A549 (cell line): Measurements from ENCODE around the gene PLCB4. TPM values are rescaled to one million over a fixed set of nuclear protein-coding genes. Genes with fewer than 3 reads are reported as not detected.

Experiments used
- ATAC-seq, 2 experiments: fragments of 200-7000 bp in 1 of 2; fragments of >200 bp in 1 of 2; cut with Nextera tagmentation in 1 of 2; cut with Tn5 transposase in 1 of 2; 3 replicates each; pipeline versions ENCODE4 v1.8.0 to v1.9.1; 2018 to 2020; ENCODE audit warnings: mild to moderate bottlenecking in 1 of 2, moderate library complexity in 1 of 2
- CTCF ChIA-PET: fragments of 300-600 bp; sonication (Branson Sonifier 250); formaldehyde crosslinking; extraction: SDS; loops from one replicate; lab custom pipeline; 2021; ENCODE audit warnings: antibody characterized with exemption, inconsistent platforms; lab: Yijun Ruan, JAX
- POLR2A ChIA-PET: fragments of 350-600 bp; formaldehyde crosslinking; extraction: SDS; loops from one replicate; lab custom pipeline; 2021; ENCODE audit warnings: antibody characterized with exemption, inconsistent platforms; lab: Yijun Ruan, JAX
- DNase-seq, 2 experiments: peaks; one replicate each; pipeline versions ENCODE4 v3.0.0 to v3.0.0-alpha.2; 2011 to 2016; ENCODE audit warnings: low read depth in 1 of 2, low spot score in 1 of 2
- FAIRE-seq: peaks from 2 replicates; lab custom pipeline; 2011; peaks lifted over from hg19 to GRCh38; lab: Jason Lieb, UNC
- H3K27ac ChIP-seq, 2 experiments: fragments of >200 bp; sonication (Bioruptor Twin); formaldehyde crosslinking; 3 replicates each; pipeline ENCODE4 v1.5.1; 2016 to 2017
- H3K4me1 ChIP-seq: fragments of >200 bp; sonication (Bioruptor Twin); formaldehyde crosslinking; 3 replicates; pipeline ENCODE4 v1.6.1; 2016
- H3K4me2 ChIP-seq: fragments of >200 bp; sonication (Bioruptor Twin); formaldehyde crosslinking; 3 replicates; pipeline ENCODE4 v1.6.1; 2016
- H3K4me3 ChIP-seq: fragments of >200 bp; sonication (Bioruptor Twin); formaldehyde crosslinking; 3 replicates; pipeline ENCODE4 v1.5.1; 2016
- H3K9me3 ChIP-seq: fragments of >200 bp; sonication (Bioruptor Twin); formaldehyde crosslinking; 3 replicates; pipeline ENCODE4 v1.6.1; 2016
- CEBPB ChIP-seq, 2 experiments: fragments of >200 bp in 1 of 2; sonication (Bioruptor Twin) in 1 of 2; formaldehyde crosslinking in 1 of 2; IDR thresholded peaks; 2 replicates each; pipeline ENCODE4 v1.6.1; 2012 to 2016
- CTCF ChIP-seq: fragments of >200 bp; sonication (Bioruptor Twin); formaldehyde crosslinking; IDR thresholded peaks from 3 replicates; pipeline ENCODE4 v1.5.1; 2016
- E2F6 ChIP-seq: IDR thresholded peaks from 2 replicates; pipeline ENCODE4 v1.6.1; 2012; ENCODE audit warnings: low read depth, borderline replicate concordance
- EHMT2 ChIP-seq: fragments of 200-600 bp; sonication (generic); IDR thresholded peaks from 2 replicates; pipeline ENCODE4 v1.6.1; 2016; ENCODE audit warnings: antibody characterized with exemption, low read depth, mild to moderate bottlenecking, moderate library complexity
- ESRRA ChIP-seq: fragments of 150-350 bp; IDR thresholded peaks from 2 replicates; pipeline ENCODE4 v1.6.1; 2014; ENCODE audit warnings: mild to moderate bottlenecking, low read length, borderline replicate concordance
- FOXS1 ChIP-seq: fragments of 250-450 bp; sonication (Bioruptor Pico); IDR thresholded peaks from 2 replicates; pipeline ENCODE4 v1.5.0; 2020; ENCODE audit warnings: mild to moderate bottlenecking, moderate library complexity
- GATA3 ChIP-seq: IDR thresholded peaks from 2 replicates; pipeline ENCODE4 v1.6.1; 2012; ENCODE audit warnings: borderline replicate concordance
- HDAC2 ChIP-seq: fragments of 200-600 bp; sonication (generic); IDR thresholded peaks from 2 replicates; pipeline ENCODE4 v1.6.1; 2016
- HMGXB4 ChIP-seq: fragments of 250-450 bp; sonication (Bioruptor Pico); IDR thresholded peaks from 2 replicates; pipeline ENCODE4 v1.5.0; 2021; ENCODE audit warnings: mild to moderate bottlenecking, moderate library complexity, borderline replicate concordance
- HOXB5 ChIP-seq: fragments of 250-450 bp; sonication (Bioruptor Pico); IDR thresholded peaks from 2 replicates; pipeline ENCODE4 v1.5.0; 2020; ENCODE audit warnings: mild to moderate bottlenecking, moderate library complexity
- NFE2L2 ChIP-seq: fragments of 150-350 bp; conservative IDR thresholded peaks from 2 replicates; pipeline ENCODE4 v1.6.1; 2014; ENCODE audit warnings: low read length
- NPAS2 ChIP-seq: fragments of 250-450 bp; sonication (Bioruptor Pico); IDR thresholded peaks from 2 replicates; pipeline ENCODE4 v1.8.0; 2022; ENCODE audit warnings: mild to moderate bottlenecking, moderate library complexity, borderline replicate concordance
- TFCP2L1 ChIP-seq: fragments of 250-450 bp; sonication (Bioruptor Pico); IDR thresholded peaks from 2 replicates; pipeline ENCODE4 v1.5.0; 2021; ENCODE audit warnings: mild to moderate bottlenecking
- TP53 ChIP-seq: fragments of 250-450 bp; sonication (Bioruptor Pico); IDR thresholded peaks from 2 replicates; pipeline ENCODE4 v1.5.0; 2021; ENCODE audit warnings: mild to moderate bottlenecking, moderate library complexity
- ZSCAN20 ChIP-seq: fragments of 250-450 bp; sonication (Bioruptor Pico); IDR thresholded peaks from 2 replicates; pipeline ENCODE4 v1.8.0; 2022; ENCODE audit warnings: mild to moderate bottlenecking, moderate library complexity
- WGBS: methylation state at CpG from one replicate; pipeline ENCODE4 v1.1.6; 2017; ENCODE audit errors: missing lambda C conversion rate; 5-methylcytosine and 5-hydroxymethylcytosine counted together
- polyA plus RNA-seq, 4 experiments: library from polyadenylated mRNA; depleted of rRNA in 3 of 4; stranded (reverse); fragments of >200 nt; fragmentation: RNase III in 1 of 4; extraction: RNeasy Plus Mini Kit Qiagen cat#74134 plus additional on column Dnase treatment in 1 of 4; gene quantifications; 2 replicates in 3 of 4; 3 replicates in 1 of 4; pipeline ENCODE4 v1.2.3, GENCODE V29; 2011 to 2017

PLCB4 gene
- polyA plus RNA-seq, 2 of the 4 experiments (the other 2 are of a cell fraction), result 17.1 to 32.1 TPM

- Histone ChIP-seq H3K4me3 (no peak overlapping the region), H3K9me3 (no peaks in the 10 kb centered on the region), H3K27ac (no peak overlapping the region), H3K4me1 (peaks cover 16% of the 10 kb centered on the region; the same call in 2 of the 3 replicates), H3K4me2 (peak overlapping the region; percentile 6; the same call in 1 of the 3 replicates)
- ATAC-seq (peak; percentile 15 to 52; a peak in 3 of 6 replicates), DNase-seq (no peak), FAIRE-seq (peak; percentile 36)
- CTCF ChIA-PET, result interaction anchor here (0.6 to 11.9 kb wide), 83 partner anchors 12 to 1859 kb away, joined by 3 to 385 read pairs (median 5); no protein-coding TSS in a partner anchor
- 39% methylated on average over 10 of the region's 10 CpGs for WGBS
- POLR2A ChIA-PET, result interaction anchor here (1.5 kb wide), 1 partner anchor 201 kb away, joined by 16 read pairs; no protein-coding TSS in a partner anchor
- TF ChIP-seq ESRRA, result no peak
- peak; percentile 2; the same call in 1 of the 3 replicates for TF ChIP-seq CTCF
- TF ChIP-seq HOXB5 (CRISPR knock-in tag), result no peak
Observed at GRCh38 chr20:9408422-9409300, 339.8 kb downstream of the PLCB4 start.

- no peaks in the 10 kb centered on the region for H3K9me3 ChIP-seq
- peak overlapping the region; percentile 6; the same call in 2 of the 3 replicates for H3K4me2 ChIP-seq
- peaks cover 16% of the 10 kb centered on the region; the same call in 2 of the 3 replicates for H3K4me1 ChIP-seq
- H3K27ac ChIP-seq, result no peak overlapping the region
- POLR2A ChIA-PET, result interaction anchor here (1.1 kb wide), 1 partner anchor 201 kb away, joined by 3 read pairs; no protein-coding TSS in a partner anchor
- WGBS, result 5% methylated on average over 1 of the region's 1 CpG
- no peak for FAIRE-seq
- TF ChIP-seq FOXS1 (CRISPR knock-in tag), result no peak
- no peak for TF ChIP-seq NFE2L2
- TF ChIP-seq ZSCAN20 (CRISPR knock-in tag), result no peak
- TF ChIP-seq HDAC2, result no peak
- no peak for TF ChIP-seq TFCP2L1 (CRISPR knock-in tag)
- peak; percentile 15; the same call in 1 of the 2 replicates for TF ChIP-seq GATA3
- TF ChIP-seq TP53, result no peak
- DNase-seq, result no peak
- no peak for ATAC-seq
- no peak overlapping the region for H3K4me3 ChIP-seq
- CTCF ChIA-PET, result interaction anchor here (1.1 to 11.9 kb wide), 12 partner anchors 12 to 558 kb away, joined by 4 to 385 read pairs (median 21); no protein-coding TSS in a partner anchor
Observed at GRCh38 chr20:9409352-9409751, 340.5 kb downstream of the PLCB4 start.

GRCh38 chr20:9409981-9410380, 341.1 kb downstream of the PLCB4 start:
- CTCF ChIA-PET, result interaction anchor here (0.5 to 11.9 kb wide), 6 partner anchors 11 to 552 kb away, joined by 3 to 385 read pairs (median 102); no protein-coding TSS in a partner anchor
- no peak for TF ChIP-seq CEBPB (IDR thresholded peaks at IDR 0.05)
- no peak for TF ChIP-seq HMGXB4 (CRISPR knock-in tag)
- TF ChIP-seq NPAS2 (CRISPR knock-in tag), result no peak
- no peak for TF ChIP-seq E2F6
- TF ChIP-seq EHMT2, result no peak
- TF ChIP-seq, all 56 proteins: peak for 0
- Histone ChIP-seq H3K4me2 (no peak overlapping the region; the same call in 2 of the 3 replicates), H3K4me3 (no peak overlapping the region), H3K4me1 (peaks cover 16% of the 10 kb centered on the region; the same call in 2 of the 3 replicates), H3K9me3 (no peaks in the 10 kb centered on the region), H3K27ac (no peak overlapping the region)
- 75% methylated on average over 2 of the region's 2 CpGs for WGBS
- ATAC-seq (no peak), FAIRE-seq (no peak), DNase-seq (no peak)
- POLR2A ChIA-PET, result interaction anchor here (1.1 kb wide), 1 partner anchor 200 kb away, joined by 3 read pairs; no protein-coding TSS in a partner anchor
